OCI-LY3 (cell line): ENCODE results near the gene ARHGEF28.

Source experiments
- H2AFZ ChIP-seq: fragments of 200-600, 300-600 bp; shearing (Covaris generic); 2 replicates; pipeline ENCODE4 v1.6.0; 2014; ENCODE audit warnings: antibody characterized with exemption, low read depth, low read length
- H3K27ac ChIP-seq: fragments of 200-600, 300-600 bp; sonication (generic); 2 replicates; pipeline ENCODE4 v1.5.1; 2014; ENCODE audit warnings: mild to moderate bottlenecking, low read length, moderate library complexity, mixed read lengths
- H3K27me3 ChIP-seq: fragments of 200-600, 300-600 bp; sonication (generic); 2 replicates; pipeline ENCODE4 v1.6.1; 2014; ENCODE audit warnings: low read depth, low read length, mixed read lengths
- H3K36me3 ChIP-seq: fragments of 200-600, 300-600 bp; sonication (generic); replicated peaks from 2 replicates; pipeline ENCODE3; 2014; ENCODE audit warnings: low read depth, low read length, mixed read lengths
- H3K4me1 ChIP-seq: fragments of 300-600, 200-600 bp; sonication (generic); 2 replicates; pipeline ENCODE4 v1.6.1; 2014; ENCODE audit warnings: low read length, mixed read lengths
- H3K4me2 ChIP-seq: fragments of 200-600, 300-600 bp; sonication (generic); 2 replicates; pipeline ENCODE4 v1.6.1; 2014; ENCODE audit warnings: low read length, mixed read lengths
- H3K4me3 ChIP-seq: fragments of 300-600, 200-600 bp; sonication (generic); 2 replicates; pipeline ENCODE4 v1.5.1; 2014; ENCODE audit warnings: antibody characterized with exemption, mild to moderate bottlenecking, low read length, moderate library complexity
- H3K79me2 ChIP-seq: fragments of 300-600, 200-600 bp; shearing (Covaris generic); 2 replicates; pipeline ENCODE4 v1.6.1; 2014; ENCODE audit warnings: mild to moderate bottlenecking, low read length, mixed read lengths
- H3K9ac ChIP-seq: fragments of 300-600, 200-600 bp; shearing (Covaris generic); 2 replicates; pipeline ENCODE4 v1.6.0; 2014; ENCODE audit warnings: mild to moderate bottlenecking, low read length, moderate library complexity
- H3K9me3 ChIP-seq: fragments of 200-600, 300-600 bp; shearing (Covaris generic); 2 replicates; pipeline ENCODE4 v1.6.1; 2014; ENCODE audit warnings: low read length, mixed read lengths; ENCODE audit not compliant: insufficient read depth
- H4K20me1 ChIP-seq: fragments of 200-600, 300-600 bp; sonication (generic); 2 replicates; pipeline ENCODE4 v1.6.1; 2016; ENCODE audit warnings: low read length, mixed read lengths; ENCODE audit not compliant: insufficient read depth
- EZH2phosphoT487 ChIP-seq: fragments of 200-600 bp; shearing (Covaris generic); IDR thresholded peaks from 2 replicates; pipeline ENCODE4 v1.6.1; 2018; ENCODE audit warnings: antibody characterized with exemption, mixed run types, low read depth
- TF ChIP-seq, protein P1 (sequence below): fragments of 200-600, 300-600 bp; sonication (generic); IDR thresholded peaks from 2 replicates; pipeline ENCODE4 v1.5.1; 2014; ENCODE audit warnings: antibody characterized with exemption, low read length, low read depth

The ARHGEF28 gene

DNA sequence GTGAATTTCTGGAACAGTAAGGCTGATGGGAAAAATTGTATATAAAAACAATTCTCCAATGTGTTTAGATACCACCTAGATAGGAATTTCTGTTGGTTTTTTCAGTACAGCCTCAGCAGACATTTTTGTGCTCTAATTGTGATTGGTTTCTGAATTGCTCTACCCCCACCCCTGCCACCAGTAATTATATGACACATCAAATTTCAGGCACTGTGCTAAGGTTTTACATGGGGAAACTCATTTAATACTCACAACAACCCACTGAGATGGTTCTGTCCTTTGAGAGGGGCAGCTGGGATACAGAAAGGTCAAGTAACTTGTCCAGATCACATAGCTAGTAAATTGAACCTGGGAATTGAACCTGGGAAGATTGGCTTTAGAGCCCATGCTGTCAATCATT lies 288.0 kb downstream of the ARHGEF28 start:
- H3K79me2 ChIP-seq, result no peaks in the 10 kb centered on the region
- no peaks in the 10 kb centered on the region for H3K36me3 ChIP-seq
- no peak overlapping the region for H3K4me3 ChIP-seq
- no peak overlapping the region for H3K27ac ChIP-seq
- no peaks in the 10 kb centered on the region for H3K27me3 ChIP-seq
- no peak overlapping the region for H3K4me2 ChIP-seq
- H2AFZ ChIP-seq, result no peak overlapping the region
- no peaks in the 10 kb centered on the region for H3K9me3 ChIP-seq
- no peak overlapping the region for H3K9ac ChIP-seq
- H4K20me1 ChIP-seq, result no peaks in the 10 kb centered on the region
- TF ChIP-seq EZH2phosphoT487, result no peak
- TF ChIP-seq, protein P1, sequence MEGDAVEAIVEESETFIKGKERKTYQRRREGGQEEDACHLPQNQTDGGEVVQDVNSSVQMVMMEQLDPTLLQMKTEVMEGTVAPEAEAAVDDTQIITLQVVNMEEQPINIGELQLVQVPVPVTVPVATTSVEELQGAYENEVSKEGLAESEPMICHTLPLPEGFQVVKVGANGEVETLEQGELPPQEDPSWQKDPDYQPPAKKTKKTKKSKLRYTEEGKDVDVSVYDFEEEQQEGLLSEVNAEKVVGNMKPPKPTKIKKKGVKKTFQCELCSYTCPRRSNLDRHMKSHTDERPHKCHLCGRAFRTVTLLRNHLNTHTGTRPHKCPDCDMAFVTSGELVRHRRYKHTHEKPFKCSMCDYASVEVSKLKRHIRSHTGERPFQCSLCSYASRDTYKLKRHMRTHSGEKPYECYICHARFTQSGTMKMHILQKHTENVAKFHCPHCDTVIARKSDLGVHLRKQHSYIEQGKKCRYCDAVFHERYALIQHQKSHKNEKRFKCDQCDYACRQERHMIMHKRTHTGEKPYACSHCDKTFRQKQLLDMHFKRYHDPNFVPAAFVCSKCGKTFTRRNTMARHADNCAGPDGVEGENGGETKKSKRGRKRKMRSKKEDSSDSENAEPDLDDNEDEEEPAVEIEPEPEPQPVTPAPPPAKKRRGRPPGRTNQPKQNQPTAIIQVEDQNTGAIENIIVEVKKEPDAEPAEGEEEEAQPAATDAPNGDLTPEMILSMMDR, result no peak
- H3K4me1 ChIP-seq, result no peaks in the 10 kb centered on the region

DNA sequence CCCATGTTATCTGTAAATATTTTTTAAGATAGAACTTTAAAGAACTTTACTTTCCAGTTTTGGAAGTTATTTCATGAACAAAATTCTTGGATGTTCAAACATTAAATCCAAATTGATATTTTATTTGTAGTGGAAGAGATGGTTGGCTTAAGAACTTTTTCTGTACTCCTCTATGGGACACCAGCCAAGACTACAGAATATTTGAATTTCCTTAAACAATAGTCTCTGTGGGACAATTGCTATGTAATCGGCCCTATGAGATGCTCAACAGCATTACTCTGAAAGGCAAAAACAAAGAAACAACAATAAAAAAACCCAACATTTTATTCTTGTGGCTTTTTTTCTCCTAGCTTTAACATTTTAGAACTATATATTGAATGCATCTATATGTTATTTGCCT lies 289.3 kb downstream of the ARHGEF28 start:
- H3K9ac ChIP-seq, result no peak overlapping the region
- no peak overlapping the region for H2AFZ ChIP-seq
- no peaks in the 10 kb centered on the region for H3K79me2 ChIP-seq
- H3K27ac ChIP-seq, result no peak overlapping the region
- no peak for TF ChIP-seq EZH2phosphoT487
- TF ChIP-seq, protein P1, result no peak
- no peaks in the 10 kb centered on the region for H3K27me3 ChIP-seq
- no peaks in the 10 kb centered on the region for H3K9me3 ChIP-seq
- H3K4me3 ChIP-seq, result no peak overlapping the region
- no peak overlapping the region for H3K4me2 ChIP-seq
- H4K20me1 ChIP-seq, result no peaks in the 10 kb centered on the region
- H3K4me1 ChIP-seq, result no peaks in the 10 kb centered on the region
- H3K36me3 ChIP-seq, result no peaks in the 10 kb centered on the region

DNA sequence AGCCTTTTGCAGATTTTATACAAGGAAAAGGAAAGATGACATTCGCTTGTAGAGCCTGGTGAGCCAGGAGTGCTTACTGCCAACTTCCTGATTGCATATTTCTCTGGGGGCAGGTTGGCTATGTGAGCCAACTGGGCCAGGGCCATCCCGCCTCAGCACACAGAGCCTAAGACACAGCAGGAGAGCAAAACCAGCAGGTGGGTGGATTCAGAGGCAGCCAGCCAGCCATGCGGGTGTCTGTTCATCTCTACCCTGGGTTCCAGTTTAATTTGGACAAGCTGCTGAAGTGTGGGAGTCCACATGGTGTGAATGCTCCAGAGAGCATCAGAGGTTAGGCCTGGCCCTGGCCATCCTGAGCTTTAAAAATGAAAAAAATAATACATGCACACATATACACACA lies 291.4 kb downstream of the ARHGEF28 start:
- Histone ChIP-seq H4K20me1 (no peaks in the 10 kb centered on the region), H3K4me3 (no peak overlapping the region), H3K9me3 (no peaks in the 10 kb centered on the region), H3K27ac (no peak overlapping the region), H3K9ac (no peak overlapping the region), H3K27me3 (no peaks in the 10 kb centered on the region), H3K4me1 (no peaks in the 10 kb centered on the region), H3K4me2 (no peak overlapping the region), H2AFZ (no peak overlapping the region), H3K36me3 (no peaks in the 10 kb centered on the region), H3K79me2 (no peaks in the 10 kb centered on the region)
- TF ChIP-seq, protein P1, result no peak
- no peak for TF ChIP-seq EZH2phosphoT487

DNA sequence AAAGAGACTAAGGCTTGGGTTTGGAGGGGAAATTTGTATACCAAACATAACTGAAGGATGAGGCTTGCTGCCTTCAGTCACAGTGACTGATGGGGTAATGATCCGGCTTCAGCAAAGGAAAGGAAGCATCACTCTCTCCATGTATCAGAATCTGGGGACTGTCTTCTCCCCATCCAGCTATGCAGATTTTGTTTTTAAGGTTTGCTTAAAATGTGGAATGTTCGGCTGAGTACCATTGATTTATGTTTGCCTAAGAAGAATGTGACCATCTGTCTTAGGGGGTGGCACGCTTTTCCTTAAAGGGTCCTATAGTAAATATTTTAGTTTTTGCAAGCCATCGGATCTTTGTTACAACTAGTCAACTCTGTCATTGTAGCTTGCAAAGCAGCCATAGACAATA lies 291.9 kb downstream of the ARHGEF28 start:
- H2AFZ ChIP-seq, result no peak overlapping the region
- H4K20me1 ChIP-seq, result no peaks in the 10 kb centered on the region
- no peaks in the 10 kb centered on the region for H3K9me3 ChIP-seq
- H3K9ac ChIP-seq, result no peak overlapping the region
- H3K4me1 ChIP-seq, result no peaks in the 10 kb centered on the region
- H3K27ac ChIP-seq, result no peak overlapping the region
- H3K79me2 ChIP-seq, result no peaks in the 10 kb centered on the region
- no peak overlapping the region for H3K4me2 ChIP-seq
- no peak for TF ChIP-seq EZH2phosphoT487
- TF ChIP-seq, protein P1, result no peak
- H3K27me3 ChIP-seq, result no peaks in the 10 kb centered on the region
- H3K4me3 ChIP-seq, result no peak overlapping the region
- no peaks in the 10 kb centered on the region for H3K36me3 ChIP-seq
